HG03575 (cell line): ENCODE data around the gene PCGF3.
A peak's percentile ranks its signal among the peaks of the same experiment; 100 is the strongest.

Experiments
- ATAC-seq: cut with Tn5 transposase; IDR thresholded peaks from one replicate; pipeline ENCODE4 v1.9.1; 2021; ENCODE audit not compliant: unreplicated experiment, insufficient number of reproducible peaks, low FRiP score; ENCODE audit errors: extremely low read depth

PCGF3 gene

GRCh38 chr4:705278-706082, at the start of gene PCGF3:
PCGF3 (plus strand) TSS chr4:705832; CDS start chr4:733681, 27,849 bp downstream.
- ATAC-seq: peak; percentile 58

- ATAC-seq: no peak
Observed at GRCh38 chr4:656436-657337, 48.9 kb upstream of the PCGF3 start.

GRCh38 chr4:657338-657833, 48.2 kb upstream of the PCGF3 start:
- ATAC-seq: no peak

- ATAC-seq: no peak
Observed at GRCh38 chr4:657834-658667, 47.6 kb upstream of the PCGF3 start.

- ATAC-seq: no peak
Observed at GRCh38 chr4:658681-659667, 46.7 kb upstream of the PCGF3 start.

- no peak for ATAC-seq
Observed at GRCh38 chr4:659851-660250, 45.8 kb upstream of the PCGF3 start.

GRCh38 chr4:660401-660800, 45.2 kb upstream of the PCGF3 start:
- ATAC-seq: no peak

GRCh38 chr4:661231-661630, 44.4 kb upstream of the PCGF3 start:
- ATAC-seq: no peak

GRCh38 chr4:661881-662761, 43.5 kb upstream of the PCGF3 start:
- no peak for ATAC-seq

- no peak for ATAC-seq
Observed at GRCh38 chr4:663046-663437, 42.6 kb upstream of the PCGF3 start.

- ATAC-seq: no peak
Observed at GRCh38 chr4:663438-664428, 41.9 kb upstream of the PCGF3 start.

- ATAC-seq: no peak
Observed at GRCh38 chr4:664713-665231, 40.9 kb upstream of the PCGF3 start.

- ATAC-seq: no peak
Observed at GRCh38 chr4:665381-665750, 40.3 kb upstream of the PCGF3 start.

GRCh38 chr4:665751-666435, 39.7 kb upstream of the PCGF3 start:
- ATAC-seq: no peak

GRCh38 chr4:666436-666810, 39.2 kb upstream of the PCGF3 start:
- no peak for ATAC-seq
